Activated CD4-positive, CD25-positive, alpha-beta regulatory T cell treated with anti-CD3 and anti-CD28 coated beads, Interleukin-2, amount 50 U/mL, for 24 hours (primary cell): ENCODE measurements around the gene SLC38A10.

Source experiments
- ATAC-seq, 2 donors: fragments of 150-1000 bp; cut with Tn5 transposase; one replicate each; pipeline ENCODE4 v1.10.0; 2021; ENCODE audit warnings: mild to moderate bottlenecking in 1 of 2, moderate library complexity in 1 of 2

The SLC38A10 gene

GRCh38 chr17:81251709-81252301 is 43.3 kb downstream of the SLC38A10 start:
- ATAC-seq: no peak

DNA sequence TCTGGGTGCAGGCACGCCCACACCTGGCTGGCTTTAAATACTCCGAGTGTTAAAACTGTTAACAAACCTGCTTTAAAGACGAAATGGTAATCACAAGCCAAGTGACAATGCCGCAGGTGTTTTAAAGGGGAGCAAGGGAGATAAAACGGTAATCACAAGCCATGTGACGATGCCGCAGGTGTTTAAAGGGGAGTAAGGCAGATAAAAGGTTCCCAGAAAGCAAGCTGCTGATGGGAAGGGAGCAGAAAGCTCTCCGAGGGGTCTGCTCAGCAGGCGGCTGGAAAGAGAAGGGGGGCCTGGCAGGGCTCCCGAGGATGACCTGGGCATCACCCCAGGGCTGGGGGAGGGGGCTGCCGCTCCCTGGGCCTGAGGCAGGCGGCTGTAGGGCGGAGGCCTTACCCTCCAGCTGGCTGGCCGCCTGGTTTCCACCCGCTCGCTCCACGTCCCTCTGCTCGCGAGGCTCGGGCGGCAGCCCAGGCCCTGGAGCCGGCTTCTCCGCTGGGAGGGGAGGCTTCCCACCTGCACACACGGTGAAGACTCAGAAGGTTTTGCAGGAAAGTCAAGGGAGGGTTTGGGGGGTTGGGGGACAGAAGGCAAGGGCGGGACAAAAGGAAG is 43.9 kb downstream of the SLC38A10 start:
- ATAC-seq: no peak

DNA sequence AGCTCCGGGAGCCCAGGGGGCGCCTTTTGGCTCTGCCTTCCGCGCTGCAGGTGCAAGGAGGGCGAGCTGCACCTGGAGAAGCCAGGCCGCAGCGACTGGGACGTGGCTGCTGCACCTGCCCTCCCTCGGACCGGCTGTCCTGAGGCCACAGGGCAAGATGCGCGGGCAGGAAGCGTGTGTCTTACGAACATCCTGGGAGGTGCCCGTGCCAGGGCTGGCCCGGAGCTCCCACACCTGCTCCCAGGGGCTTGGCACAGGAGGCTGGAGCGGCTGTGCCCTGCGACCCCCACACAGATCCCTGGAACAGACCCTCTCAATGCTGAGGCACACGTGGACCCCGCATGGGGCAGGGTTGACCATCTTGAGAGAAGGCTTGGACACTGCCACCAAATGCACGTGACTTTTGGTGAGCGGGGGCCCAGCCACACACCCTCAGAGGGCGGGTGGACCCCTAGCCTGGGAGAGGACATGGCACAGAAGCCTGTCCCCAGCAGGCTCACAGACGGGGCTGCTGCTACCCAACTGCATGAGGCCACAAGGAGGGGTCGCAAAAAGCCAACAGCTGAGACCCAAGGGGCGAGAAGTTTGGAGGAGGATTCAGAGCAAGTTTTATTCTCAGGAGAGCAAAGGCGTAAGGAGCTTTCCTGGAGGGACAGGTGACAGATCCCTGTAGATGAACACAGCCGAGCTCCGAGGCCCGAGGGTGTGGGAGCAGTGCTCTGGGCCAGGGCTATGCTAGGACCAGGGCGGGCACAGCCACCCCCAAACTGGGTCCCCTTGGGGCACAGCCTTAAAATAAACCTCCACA is 44.6 kb downstream of the SLC38A10 start:
- ATAC-seq: no peak

DNA sequence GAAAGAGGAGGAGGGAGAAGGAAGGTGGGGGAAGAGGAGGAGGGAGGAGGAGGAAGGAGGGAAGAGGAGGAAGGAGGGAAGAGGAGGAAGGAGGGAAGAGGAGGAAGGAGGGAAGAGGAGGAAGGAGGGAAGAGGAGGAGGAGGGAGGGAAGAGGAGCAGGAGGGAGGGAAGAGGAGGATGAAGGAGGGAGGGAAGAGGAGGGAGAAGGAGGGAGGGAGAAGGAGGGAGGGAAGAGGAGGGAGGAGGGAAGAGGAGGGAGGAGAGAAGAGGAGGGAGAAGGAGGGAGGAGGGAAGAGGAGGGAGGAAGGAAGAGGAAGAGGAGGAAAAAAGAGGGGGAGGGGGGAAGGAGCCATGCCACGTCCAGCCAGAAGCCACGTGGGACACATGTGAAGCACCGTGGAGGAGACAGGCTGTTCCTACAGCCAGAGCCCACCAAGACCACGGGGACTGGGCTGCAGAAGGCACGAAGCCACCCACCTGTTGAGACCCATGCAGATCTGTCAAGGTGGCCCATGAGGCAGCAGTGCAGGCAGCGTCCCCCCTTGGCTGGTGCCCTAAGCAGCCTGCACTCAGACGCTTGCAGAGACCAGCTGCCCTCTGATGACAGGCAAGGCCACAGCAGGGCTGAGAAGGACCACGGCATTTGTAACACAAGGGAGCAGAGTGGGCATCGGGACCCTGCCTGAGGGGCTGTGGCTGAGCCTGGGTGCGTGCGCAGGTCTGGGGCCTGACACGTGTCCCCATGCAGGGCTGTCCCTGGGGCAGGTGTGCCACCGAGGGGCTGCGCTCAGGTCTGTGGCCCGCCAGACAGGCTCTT is 45.7 kb downstream of the SLC38A10 start:
- no peak for ATAC-seq

DNA sequence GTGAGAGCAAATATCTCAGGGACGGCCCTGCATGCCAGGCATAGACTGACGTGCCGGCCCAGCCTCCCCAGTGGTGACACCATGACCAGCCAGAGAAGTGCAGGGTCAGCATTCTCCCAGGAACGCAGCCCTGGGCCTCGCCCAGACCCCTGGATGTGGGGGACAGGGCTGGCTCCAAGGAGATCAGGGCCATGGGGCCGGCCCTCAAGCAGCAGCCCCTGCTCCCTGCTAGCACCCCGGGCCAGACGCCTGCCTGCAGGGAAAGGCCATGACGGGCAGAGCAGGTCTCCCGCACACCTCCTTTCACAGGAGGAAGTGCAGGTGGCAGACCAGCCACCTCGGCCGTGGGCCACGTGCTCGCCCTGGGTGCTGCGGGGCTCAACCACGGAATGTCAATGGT is 46.5 kb downstream of the SLC38A10 start:
- no peak for ATAC-seq

- no peak for ATAC-seq
Measured at GRCh38 chr17:81247339-81247990, 47.6 kb downstream of the SLC38A10 start.

DNA sequence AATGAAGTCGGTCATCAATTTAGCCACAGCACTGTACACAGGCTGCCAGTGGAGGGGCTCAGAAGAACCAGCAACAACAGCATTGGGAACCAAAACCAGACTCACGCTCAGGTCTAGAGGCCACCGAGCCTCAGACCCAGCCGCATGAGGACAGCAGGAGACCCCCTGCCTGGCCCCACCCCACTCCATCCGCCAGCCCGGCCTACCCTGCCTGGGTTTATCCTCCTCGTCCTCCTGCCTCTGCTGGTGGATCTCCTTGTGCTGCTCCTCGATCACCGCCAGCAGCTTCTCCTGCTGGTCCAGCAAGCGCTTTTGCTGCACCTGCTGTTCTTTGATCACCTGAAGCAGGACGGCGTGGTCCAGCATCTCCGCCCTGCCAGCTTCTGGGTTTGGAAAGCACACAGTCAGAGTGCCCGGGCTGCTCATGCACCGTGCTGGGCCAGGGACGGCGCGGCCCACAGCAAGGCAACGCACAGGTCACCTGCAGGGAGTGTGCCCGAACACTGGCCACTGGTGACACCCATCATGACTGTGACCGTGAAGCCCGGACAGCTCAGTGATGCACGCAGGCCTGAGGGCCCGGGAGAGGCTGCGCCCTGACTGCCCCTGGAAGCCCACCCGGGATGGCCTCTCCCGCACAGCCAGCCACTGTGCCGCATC is 48.3 kb downstream of the SLC38A10 start:
- ATAC-seq: no peak

- ATAC-seq: no peak
Measured at GRCh38 chr17:81246343-81246670, 48.8 kb downstream of the SLC38A10 start.

DNA sequence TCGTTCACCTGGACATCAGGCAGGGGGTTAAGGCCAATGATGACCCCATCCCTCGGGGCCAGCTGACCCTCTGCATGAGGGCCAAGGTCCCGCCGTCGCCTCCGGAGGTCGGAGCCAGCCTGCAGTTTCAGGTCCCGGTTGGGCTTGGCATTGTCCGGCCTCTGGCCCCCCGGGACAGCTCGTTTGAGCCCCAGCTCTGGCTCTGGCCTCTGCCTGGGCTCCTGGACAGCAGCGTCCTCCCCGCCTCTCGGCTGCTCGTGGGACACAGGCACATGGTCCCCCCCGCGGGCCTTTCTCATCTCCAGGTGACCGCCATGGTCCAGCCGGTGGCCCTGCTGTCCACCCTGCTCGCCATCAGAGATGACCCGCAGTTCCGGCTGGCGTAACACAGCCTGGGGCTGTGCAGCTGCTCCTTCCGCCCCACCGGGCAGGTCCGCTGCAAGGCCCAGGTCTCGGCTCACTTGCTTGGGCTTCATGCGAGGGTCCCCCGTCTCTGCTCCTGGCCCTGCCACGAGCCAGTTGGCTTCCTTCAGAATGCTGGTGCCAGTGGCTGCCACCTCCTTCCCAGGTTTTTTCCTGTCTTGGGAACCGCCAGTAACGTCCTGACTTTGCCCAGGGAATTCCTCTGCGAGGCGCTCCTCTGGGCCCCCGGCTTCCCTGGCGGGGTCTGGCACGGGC is 49.3 kb downstream of the SLC38A10 start:
- no peak for ATAC-seq

- peak; percentile 51 to 55 for ATAC-seq
Measured at GRCh38 chr17:81245024-81245664, 50.0 kb downstream of the SLC38A10 start.

- ATAC-seq: no peak
Measured at GRCh38 chr17:81244358-81245023, 50.6 kb downstream of the SLC38A10 start.

DNA sequence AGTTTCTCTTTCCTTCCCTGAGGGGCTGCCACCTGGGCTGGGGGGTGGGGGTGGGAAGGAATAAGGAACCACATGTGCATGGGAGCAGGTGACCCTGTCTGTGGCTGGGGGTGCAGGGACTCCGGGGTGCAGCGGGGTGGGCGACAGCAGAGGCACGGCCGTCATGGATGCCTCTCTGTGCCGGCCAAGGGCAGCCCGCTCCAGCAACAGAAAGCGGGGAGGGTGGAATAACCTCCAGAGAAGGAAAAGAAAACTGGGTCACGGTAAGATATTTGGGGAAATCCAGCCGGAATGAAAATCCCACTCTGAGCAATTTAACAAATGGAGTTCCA is 51.8 kb downstream of the SLC38A10 start:
- ATAC-seq: no peak

GRCh38 chr17:81242421-81243332 is 52.4 kb downstream of the SLC38A10 start:
- ATAC-seq: no peak

- no peak for ATAC-seq
Measured at GRCh38 chr17:81241648-81242420, 53.3 kb downstream of the SLC38A10 start.

DNA sequence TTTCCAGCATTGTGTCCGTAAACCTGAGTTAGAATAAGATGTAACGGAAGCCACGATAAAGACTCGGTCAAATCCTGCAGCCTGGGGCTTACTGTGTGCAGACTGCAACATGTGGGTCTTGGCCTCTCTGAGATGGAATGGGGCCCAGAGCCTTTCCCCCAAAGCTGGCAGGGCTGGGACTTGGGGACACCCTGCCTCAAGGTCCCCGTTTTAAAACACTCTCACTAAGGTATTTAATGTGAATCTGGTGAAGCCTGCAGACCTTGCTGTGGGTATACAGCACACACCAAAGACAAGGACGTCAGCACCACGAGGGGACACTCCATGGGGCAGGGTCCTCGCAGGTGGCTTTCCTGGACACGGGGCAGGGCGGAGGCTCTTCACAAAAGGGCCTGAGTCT is 53.9 kb downstream of the SLC38A10 start:
- no peak for ATAC-seq

- ATAC-seq: no peak
Measured at GRCh38 chr17:81240761-81241160, 54.3 kb downstream of the SLC38A10 start.

DNA sequence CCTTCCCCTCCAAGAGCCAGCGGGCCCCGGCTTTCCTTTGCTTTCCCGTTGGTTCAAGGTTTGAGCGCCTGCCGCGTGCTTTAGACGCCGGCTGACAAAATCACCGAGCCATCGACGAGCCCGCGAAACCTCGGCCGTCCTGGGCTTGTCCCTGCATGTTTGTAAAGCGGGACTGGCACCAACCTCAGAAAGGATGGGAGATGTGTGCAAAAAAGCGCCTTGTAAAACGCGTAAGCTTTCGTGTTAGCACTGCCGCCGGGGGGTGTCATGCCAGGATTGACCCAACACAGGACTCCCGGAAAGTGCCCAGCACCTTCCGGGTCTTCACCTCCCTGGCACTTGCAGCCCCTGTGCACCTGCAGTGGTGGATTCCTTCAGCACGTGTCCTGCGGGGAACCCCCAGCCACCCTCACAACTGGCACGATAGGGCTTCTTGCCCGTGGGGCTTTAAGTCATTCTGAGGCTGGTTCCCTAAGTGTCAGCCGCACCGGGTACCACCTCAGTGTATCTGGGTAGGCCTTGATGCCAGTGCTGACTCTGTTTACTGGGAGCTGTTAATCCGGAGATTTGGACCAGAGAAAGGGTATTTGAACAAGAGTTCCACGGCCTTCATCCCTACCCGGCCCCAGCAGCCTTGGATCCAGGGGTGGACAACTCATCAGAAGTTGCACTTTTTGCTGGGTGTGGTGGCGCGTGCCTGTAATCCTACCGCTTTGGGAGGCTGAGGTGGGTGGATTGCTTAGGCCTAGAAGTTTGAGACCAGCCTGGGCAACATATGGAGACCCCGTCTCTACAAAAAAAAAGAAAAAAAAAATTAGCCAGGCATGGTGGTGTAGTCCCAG is 55.2 kb downstream of the SLC38A10 start:
- ATAC-seq: peak; percentile 7 to 8
